HepG2 (cell line): Measurements from ENCODE around the gene PCDHB9.

Experiments used
- CTCF ChIP-seq: sonication (generic); formaldehyde crosslinking; IDR thresholded peaks from 2 replicates; pipeline ENCODE4 v1.5.0; 2020; ENCODE audit warnings: mild to moderate bottlenecking, missing genetic modification reagents, moderate library complexity
- FOXJ3 ChIP-seq: sonication (generic); formaldehyde crosslinking; IDR thresholded peaks from 2 replicates; pipeline ENCODE4 v1.4.0; 2020; ENCODE audit warnings: missing genetic modification reagents, mild to moderate bottlenecking, borderline replicate concordance
- HDAC2 ChIP-seq: sonication (generic); formaldehyde crosslinking; IDR thresholded peaks from 2 replicates; pipeline ENCODE4 v1.4.0; 2020; ENCODE audit warnings: missing genetic modification reagents
- MXI1 ChIP-seq: IDR thresholded peaks from 3 replicates; pipeline ENCODE4 v1.6.1; 2012; ENCODE audit warnings: low read depth, low read length, inconsistent platforms, borderline replicate concordance
- PATZ1 ChIP-seq: sonication (generic); formaldehyde crosslinking; IDR thresholded peaks from 2 replicates; pipeline ENCODE4 v1.4.0; 2020; ENCODE audit warnings: missing genetic modification reagents
- POLR2A ChIP-seq, 2 experiments: IDR thresholded peaks; 2 replicates each; pipeline ENCODE4 v1.6.1; 2011; ENCODE audit warnings: low read depth in 2 of 2, low read length in 2 of 2, mild to moderate bottlenecking in 1 of 2, moderate library complexity in 1 of 2; ENCODE audit not compliant: insufficient read depth in 1 of 2
- ZFX ChIP-seq: sonication (generic); formaldehyde crosslinking; IDR thresholded peaks from 2 replicates; pipeline ENCODE4 v1.4.0; 2020; ENCODE audit warnings: mild to moderate bottlenecking, low read depth, missing genetic modification reagents, moderate library complexity

DNA sequence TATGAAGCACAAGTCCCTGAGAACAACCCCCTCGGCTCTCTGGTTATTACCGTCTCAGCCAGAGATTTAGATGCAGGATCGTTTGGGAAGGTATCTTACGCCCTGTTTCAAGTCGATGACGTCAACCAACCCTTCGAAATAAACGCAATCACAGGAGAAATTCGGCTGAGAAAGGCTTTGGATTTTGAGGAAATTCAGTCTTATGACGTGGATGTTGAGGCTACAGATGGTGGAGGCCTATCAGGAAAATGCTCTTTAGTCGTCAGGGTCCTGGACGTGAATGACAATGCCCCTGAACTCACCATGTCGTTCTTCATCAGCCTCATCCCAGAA lies 36.0 kb upstream of the PCDHB9 start:
- TF ChIP-seq PATZ1 (CRISPR knock-in tag) = no peak
- no peak for TF ChIP-seq ZFX (CRISPR knock-in tag)
- TF ChIP-seq HDAC2 = no peak
- TF ChIP-seq CTCF (CRISPR knock-in tag) = no peak
- no peak for TF ChIP-seq MXI1
- TF ChIP-seq POLR2A (IDR thresholded peaks at IDR 0.05; ENCODE audit: insufficient read depth in 1 of 2, low read depth in 2 of 2, low read length in 2 of 2) = no peak
- TF ChIP-seq FOXJ3 (CRISPR knock-in tag) = no peak
